Ishikawa (cell line): ENCODE data around the gene BABAM2.

ENCODE experiments used
- CEBPB ChIP-seq: IDR thresholded peaks from 2 replicates; pipeline ENCODE4 v1.6.1; 2012
- CREB1 ChIP-seq: IDR thresholded peaks from 2 replicates; pipeline ENCODE4 v1.6.1; 2012; ENCODE audit warnings: low read depth
- EGR1 ChIP-seq: IDR thresholded peaks from 2 replicates; pipeline ENCODE4 v1.6.1; 2012
- EP300 ChIP-seq: IDR thresholded peaks from 2 replicates; pipeline ENCODE4 v1.6.1; 2012; ENCODE audit warnings: borderline replicate concordance
- FOXM1 ChIP-seq: IDR thresholded peaks from 2 replicates; pipeline ENCODE4 v1.6.1; 2012; ENCODE audit warnings: low read depth, borderline replicate concordance
- NFIC ChIP-seq: IDR thresholded peaks from 2 replicates; pipeline ENCODE4 v1.6.1; 2012
- RAD21 ChIP-seq: IDR thresholded peaks from 2 replicates; pipeline ENCODE4 v1.6.1; 2012; ENCODE audit warnings: low read depth
- TAF1 ChIP-seq: IDR thresholded peaks from 2 replicates; pipeline ENCODE4 v1.6.1; 2012; ENCODE audit warnings: low read depth, mild to moderate bottlenecking
- TCF12 ChIP-seq: IDR thresholded peaks from 2 replicates; pipeline ENCODE4 v1.6.1; 2012; ENCODE audit warnings: low read depth
- TEAD4 ChIP-seq: IDR thresholded peaks from 2 replicates; pipeline ENCODE4 v1.6.1; 2012
- YY1 ChIP-seq: IDR thresholded peaks from 2 replicates; pipeline ENCODE4 v1.6.1; 2012; ENCODE audit warnings: low read depth
- ZBTB7A ChIP-seq: IDR thresholded peaks from 2 replicates; pipeline ENCODE4 v1.6.1; 2012; ENCODE audit warnings: low read depth
- TF ChIP-seq, protein P1 (sequence below): IDR thresholded peaks from 2 replicates; pipeline ENCODE4 v1.6.1; 2012; ENCODE audit warnings: low read depth, mild to moderate bottlenecking
- TF ChIP-seq, protein P2 (sequence below): IDR thresholded peaks from 2 replicates; pipeline ENCODE4 v1.6.1; 2012
- TF ChIP-seq, protein P3 (sequence below): IDR thresholded peaks from 2 replicates; pipeline ENCODE4 v1.6.1; 2012

BABAM2 gene

DNA sequence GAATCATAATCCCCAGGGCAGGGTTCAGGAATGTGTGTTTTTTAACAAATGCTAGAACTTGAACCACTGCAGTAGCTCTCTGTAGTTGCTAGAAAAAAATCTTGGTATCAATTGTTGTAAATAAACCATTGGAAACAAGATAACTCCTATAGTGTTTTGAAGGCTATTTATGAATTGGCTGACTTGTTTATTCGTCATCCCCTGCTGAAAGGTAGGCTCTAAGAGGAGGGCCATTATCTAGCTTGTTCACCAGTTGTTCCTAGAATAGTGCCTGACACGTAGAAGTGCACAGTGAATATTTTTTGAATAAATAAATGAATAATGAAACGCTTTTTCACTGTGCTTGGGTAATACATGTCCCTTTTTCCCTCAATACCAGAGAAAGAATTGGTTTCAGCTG lies 211.4 kb downstream of the BABAM2 start:
- TF ChIP-seq EP300 (no peak), CEBPB (no peak), TCF12 (no peak), RAD21 (no peak), ZBTB7A (no peak)
- TF ChIP-seq, protein P1, sequence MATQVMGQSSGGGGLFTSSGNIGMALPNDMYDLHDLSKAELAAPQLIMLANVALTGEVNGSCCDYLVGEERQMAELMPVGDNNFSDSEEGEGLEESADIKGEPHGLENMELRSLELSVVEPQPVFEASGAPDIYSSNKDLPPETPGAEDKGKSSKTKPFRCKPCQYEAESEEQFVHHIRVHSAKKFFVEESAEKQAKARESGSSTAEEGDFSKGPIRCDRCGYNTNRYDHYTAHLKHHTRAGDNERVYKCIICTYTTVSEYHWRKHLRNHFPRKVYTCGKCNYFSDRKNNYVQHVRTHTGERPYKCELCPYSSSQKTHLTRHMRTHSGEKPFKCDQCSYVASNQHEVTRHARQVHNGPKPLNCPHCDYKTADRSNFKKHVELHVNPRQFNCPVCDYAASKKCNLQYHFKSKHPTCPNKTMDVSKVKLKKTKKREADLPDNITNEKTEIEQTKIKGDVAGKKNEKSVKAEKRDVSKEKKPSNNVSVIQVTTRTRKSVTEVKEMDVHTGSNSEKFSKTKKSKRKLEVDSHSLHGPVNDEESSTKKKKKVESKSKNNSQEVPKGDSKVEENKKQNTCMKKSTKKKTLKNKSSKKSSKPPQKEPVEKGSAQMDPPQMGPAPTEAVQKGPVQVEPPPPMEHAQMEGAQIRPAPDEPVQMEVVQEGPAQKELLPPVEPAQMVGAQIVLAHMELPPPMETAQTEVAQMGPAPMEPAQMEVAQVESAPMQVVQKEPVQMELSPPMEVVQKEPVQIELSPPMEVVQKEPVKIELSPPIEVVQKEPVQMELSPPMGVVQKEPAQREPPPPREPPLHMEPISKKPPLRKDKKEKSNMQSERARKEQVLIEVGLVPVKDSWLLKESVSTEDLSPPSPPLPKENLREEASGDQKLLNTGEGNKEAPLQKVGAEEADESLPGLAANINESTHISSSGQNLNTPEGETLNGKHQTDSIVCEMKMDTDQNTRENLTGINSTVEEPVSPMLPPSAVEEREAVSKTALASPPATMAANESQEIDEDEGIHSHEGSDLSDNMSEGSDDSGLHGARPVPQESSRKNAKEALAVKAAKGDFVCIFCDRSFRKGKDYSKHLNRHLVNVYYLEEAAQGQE: no peak

DNA sequence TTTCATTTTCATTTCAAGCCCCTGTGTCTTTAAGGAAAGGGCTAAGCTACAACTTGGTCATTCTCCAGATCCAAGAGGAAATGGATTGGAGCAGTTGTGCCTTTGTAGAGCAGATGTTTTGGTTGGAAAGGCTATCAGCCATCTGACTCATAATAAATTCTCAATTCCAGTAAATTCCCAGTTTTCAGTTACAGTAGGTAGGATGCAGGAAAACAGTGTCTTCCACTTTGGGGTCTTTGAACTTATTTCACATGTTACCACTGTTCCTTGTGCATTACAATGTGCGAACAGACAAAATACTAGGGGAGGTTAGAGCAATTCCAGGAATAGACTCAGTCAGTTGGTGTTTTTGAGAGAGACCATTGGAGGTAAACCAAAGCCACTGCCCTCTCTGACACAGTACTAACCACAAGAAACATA lies 211.9 kb downstream of the BABAM2 start:
- TF ChIP-seq YY1 (no peak), TEAD4 (no peak), ZBTB7A (no peak), TAF1 (no peak), NFIC (no peak), CEBPB (no peak), EP300 (no peak), TCF12 (no peak), EGR1 (no peak), FOXM1 (no peak)
- TF ChIP-seq, protein P2, sequence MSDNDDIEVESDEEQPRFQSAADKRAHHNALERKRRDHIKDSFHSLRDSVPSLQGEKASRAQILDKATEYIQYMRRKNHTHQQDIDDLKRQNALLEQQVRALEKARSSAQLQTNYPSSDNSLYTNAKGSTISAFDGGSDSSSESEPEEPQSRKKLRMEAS: no peak
- TF ChIP-seq, protein P1: no peak

DNA sequence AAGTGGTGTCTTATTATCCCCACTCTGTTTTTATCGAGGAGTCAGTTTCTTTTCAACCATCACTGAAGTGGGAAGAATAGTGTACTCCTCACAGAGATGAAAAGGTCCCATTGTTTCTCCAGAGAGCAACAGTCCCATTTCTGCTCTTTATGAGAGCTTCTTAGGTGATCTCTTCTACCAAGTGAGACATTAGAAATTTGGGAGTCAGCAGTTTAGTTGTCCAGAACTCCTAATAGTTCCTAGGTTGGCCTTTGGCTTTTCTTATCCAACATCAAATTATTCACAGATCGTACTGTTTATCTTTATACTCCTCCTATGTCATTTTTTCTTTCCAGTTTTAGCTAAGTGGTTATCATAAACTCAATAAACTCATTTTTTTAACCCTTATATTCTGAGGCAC lies 213.1 kb downstream of the BABAM2 start:
- TF ChIP-seq, protein P2: no peak
- TF ChIP-seq CEBPB (no peak), NFIC (no peak), TCF12 (no peak), EGR1 (no peak), EP300 (no peak), CREB1 (no peak), YY1 (no peak), TAF1 (no peak), ZBTB7A (no peak), RAD21 (no peak), FOXM1 (no peak), TEAD4 (no peak)
- TF ChIP-seq, protein P3, sequence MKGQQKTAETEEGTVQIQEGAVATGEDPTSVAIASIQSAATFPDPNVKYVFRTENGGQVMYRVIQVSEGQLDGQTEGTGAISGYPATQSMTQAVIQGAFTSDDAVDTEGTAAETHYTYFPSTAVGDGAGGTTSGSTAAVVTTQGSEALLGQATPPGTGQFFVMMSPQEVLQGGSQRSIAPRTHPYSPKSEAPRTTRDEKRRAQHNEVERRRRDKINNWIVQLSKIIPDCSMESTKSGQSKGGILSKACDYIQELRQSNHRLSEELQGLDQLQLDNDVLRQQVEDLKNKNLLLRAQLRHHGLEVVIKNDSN: no peak
- TF ChIP-seq, protein P1: no peak

DNA sequence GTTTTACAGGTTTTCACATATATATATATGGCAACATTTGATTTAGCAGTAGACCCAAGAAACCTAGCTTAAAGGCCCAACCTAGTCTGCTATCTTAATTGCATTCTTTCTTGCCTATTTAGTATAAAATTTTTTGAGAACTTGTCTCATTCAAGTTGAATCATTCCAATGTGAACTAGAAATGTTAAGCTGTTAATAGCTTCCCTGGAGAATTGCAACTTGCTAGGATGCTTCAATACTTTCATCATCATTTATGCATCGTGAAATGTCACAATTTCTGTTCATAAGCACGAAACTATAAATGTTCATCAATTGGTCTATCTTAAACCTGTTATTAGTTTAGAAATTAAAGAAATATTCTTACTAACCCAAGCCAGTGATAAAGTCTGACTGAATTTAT lies 217.6 kb downstream of the BABAM2 start:
- TF ChIP-seq, protein P2: no peak
- TF ChIP-seq TAF1: no peak
- TF ChIP-seq RAD21: no peak
- no peak for TF ChIP-seq FOXM1
- no peak for TF ChIP-seq TCF12

DNA sequence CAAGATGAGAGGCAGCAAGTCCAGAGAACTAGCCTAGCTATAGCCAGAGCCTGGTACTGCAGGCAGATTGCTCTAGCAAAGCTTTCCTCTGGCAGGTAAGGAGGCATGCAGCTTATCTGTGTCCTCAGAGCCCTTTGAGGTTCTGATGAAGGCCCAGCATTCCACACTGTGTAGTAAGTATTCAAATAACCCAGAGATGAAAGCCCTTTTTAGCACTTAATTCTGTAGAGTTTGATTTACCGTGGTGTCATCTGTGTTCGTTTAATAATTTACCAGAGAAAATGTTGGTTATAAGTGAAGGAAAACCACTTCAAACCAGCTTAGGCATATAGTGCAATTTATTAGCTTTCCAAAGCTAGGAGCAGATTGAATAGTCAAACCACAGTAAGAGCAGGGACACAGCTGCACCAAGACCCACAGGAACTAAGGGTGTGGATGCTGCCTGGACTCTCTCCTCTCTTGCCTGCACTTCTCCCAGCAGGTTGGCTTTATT lies 226.6 kb downstream of the BABAM2 start:
- TF ChIP-seq, protein P2: no peak
- TF ChIP-seq TAF1: no peak
- TF ChIP-seq ZBTB7A: no peak
- no peak for TF ChIP-seq EGR1
- TF ChIP-seq FOXM1: no peak
- no peak for TF ChIP-seq RAD21
- TF ChIP-seq, protein P3: no peak
- TF ChIP-seq TEAD4: no peak
- TF ChIP-seq EP300: no peak
- no peak for TF ChIP-seq NFIC
- no peak for TF ChIP-seq CEBPB
- TF ChIP-seq CREB1: no peak
- TF ChIP-seq, protein P1: no peak
- TF ChIP-seq TCF12: no peak
